ENCODE results near the gene WWOX. TPM values are rescaled to one million over a fixed set of nuclear protein-coding genes. Genes with fewer than 3 reads are reported as not detected.

WWOX gene
- total RNA-seq, 1 donor from 2014 or later: 19.0 TPM

GRCh38 chr16:78140818-78141466, 41.5 kb downstream of the WWOX start:
- intact Hi-C loops (cut with micrococcal nuclease): no loop called here

DNA sequence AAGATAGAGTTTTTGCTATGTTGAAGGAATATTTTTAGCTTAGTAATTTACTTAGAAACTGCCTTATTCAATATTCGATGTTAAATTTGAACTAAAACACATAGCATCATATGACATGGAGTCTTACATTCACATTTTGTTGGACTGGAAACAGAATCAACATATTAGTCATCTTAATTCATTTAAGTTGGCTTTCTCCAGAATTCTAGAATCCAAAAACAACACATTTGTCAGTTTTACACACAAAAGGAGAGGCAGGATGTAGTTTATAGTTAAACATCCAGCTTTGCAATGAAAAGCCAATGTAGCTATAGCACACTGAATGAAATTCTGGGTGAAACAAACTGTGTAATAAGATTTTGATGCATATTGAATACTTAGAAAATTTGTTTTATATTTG, 43.3 kb downstream of the WWOX start:
- intact Hi-C loops (cut with micrococcal nuclease): no loop called here

GRCh38 chr16:78146807-78147206, 47.4 kb downstream of the WWOX start:
- intact Hi-C loops (cut with micrococcal nuclease): no loop called here

- intact Hi-C loops (cut with micrococcal nuclease): no loop called here
Observed at GRCh38 chr16:78147911-78148401, 48.5 kb downstream of the WWOX start.

GRCh38 chr16:78150233-78150632, 50.8 kb downstream of the WWOX start:
- intact Hi-C loops (cut with micrococcal nuclease): no loop called here

GRCh38 chr16:78154729-78155461, 55.4 kb downstream of the WWOX start:
- intact Hi-C loops (cut with micrococcal nuclease): no loop called here

GRCh38 chr16:78155791-78156345, 56.4 kb downstream of the WWOX start:
- intact Hi-C loops (cut with micrococcal nuclease): no loop called here

- intact Hi-C loops (cut with micrococcal nuclease): no loop called here
Observed at GRCh38 chr16:78161023-78161729, 61.7 kb downstream of the WWOX start.

DNA sequence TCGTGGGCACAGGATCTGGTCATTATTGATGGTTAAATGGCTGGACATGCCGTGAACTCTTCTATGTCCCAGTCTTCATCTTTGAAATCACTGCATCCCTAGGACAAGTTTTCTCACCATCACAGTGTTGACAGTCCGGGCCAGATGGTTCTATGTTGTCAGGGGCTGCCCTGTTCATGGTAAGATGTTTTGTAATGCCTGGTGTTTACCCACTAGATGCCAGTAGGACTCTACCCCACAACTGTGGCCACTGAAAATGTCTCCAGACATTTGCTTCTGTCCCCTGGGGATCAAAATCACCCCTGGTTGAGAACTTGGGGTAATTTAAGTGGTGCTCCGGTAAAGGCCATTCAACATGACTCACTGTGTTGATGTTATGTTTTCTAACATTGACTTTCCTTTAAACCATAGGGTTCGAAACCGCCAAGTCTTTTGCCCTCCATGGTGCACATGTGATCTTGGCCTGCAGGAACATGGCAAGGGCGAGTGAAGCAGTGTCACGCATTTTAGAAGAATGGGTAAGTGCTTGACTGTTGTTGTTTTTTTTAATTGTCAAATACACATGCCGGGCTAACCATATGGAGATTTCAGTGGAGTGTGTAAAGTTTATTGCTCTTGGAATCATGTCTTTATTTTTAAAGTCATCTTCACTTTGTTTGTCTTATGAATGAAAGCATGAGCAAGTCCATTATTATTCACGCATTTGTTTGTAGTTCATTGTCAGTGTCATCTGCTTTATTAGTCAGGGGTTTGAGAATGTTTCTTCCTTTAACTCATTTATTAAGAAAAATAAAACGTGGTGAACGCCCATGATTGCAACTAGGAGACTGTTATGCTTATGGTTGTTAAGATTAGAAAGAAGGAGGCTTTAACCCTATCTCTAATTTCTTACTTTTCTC, 64.6 kb downstream of the WWOX start:
- intact Hi-C loops (cut with micrococcal nuclease): no loop called here

DNA sequence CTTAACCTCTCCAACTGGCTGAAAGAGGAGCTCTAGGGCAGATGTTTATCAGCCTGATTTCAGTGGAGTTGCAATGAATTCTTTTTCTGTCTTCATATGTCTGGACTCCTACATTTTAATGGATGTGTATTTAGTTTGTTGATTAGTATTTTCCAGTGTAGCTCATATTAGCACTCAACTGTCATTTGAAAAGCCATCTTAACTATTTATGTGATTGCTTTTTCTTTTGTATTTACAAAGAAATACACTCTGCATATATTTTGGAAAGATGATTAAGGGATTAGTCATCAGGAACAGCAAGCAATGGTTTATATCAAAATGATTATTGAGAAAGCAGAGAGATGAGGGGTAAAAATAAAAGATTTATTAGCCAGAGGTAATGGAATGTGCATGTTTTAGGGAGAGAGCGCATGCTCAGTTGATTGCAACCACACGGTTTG, 71.1 kb downstream of the WWOX start:
- intact Hi-C loops (cut with micrococcal nuclease): no loop called here

GRCh38 chr16:78175287-78175686, 75.8 kb downstream of the WWOX start:
- intact Hi-C loops (cut with micrococcal nuclease): no loop called here

DNA sequence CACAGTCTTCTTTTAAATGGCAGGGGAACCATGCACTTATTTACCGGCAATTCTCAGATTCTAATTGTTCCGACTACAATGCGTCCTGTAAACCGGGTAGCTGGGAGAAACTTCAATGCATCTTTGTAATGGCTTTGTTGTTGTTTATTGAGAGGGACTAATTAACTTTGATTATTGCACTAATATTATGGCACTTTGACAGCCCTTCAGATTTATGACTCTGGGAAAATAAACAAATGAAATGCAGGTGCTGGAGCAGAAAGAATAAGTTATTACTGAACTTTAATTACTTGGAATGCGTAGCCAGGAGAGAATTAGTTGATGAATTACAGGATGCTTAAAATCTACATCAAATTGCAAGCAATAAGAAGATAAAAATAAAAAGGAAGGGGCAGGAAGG, 77.0 kb downstream of the WWOX start:
- intact Hi-C loops (cut with micrococcal nuclease): no loop called here

GRCh38 chr16:78177218-78177617, 77.8 kb downstream of the WWOX start:
- intact Hi-C loops (cut with micrococcal nuclease): no loop called here

GRCh38 chr16:78177987-78178386, 78.5 kb downstream of the WWOX start:
- intact Hi-C loops (cut with micrococcal nuclease): no loop called here

GRCh38 chr16:78179666-78180065, 80.2 kb downstream of the WWOX start:
- intact Hi-C loops (cut with micrococcal nuclease): no loop called here

- intact Hi-C loops (cut with micrococcal nuclease): no loop called here
Observed at GRCh38 chr16:78180349-78180748, 80.9 kb downstream of the WWOX start.

DNA sequence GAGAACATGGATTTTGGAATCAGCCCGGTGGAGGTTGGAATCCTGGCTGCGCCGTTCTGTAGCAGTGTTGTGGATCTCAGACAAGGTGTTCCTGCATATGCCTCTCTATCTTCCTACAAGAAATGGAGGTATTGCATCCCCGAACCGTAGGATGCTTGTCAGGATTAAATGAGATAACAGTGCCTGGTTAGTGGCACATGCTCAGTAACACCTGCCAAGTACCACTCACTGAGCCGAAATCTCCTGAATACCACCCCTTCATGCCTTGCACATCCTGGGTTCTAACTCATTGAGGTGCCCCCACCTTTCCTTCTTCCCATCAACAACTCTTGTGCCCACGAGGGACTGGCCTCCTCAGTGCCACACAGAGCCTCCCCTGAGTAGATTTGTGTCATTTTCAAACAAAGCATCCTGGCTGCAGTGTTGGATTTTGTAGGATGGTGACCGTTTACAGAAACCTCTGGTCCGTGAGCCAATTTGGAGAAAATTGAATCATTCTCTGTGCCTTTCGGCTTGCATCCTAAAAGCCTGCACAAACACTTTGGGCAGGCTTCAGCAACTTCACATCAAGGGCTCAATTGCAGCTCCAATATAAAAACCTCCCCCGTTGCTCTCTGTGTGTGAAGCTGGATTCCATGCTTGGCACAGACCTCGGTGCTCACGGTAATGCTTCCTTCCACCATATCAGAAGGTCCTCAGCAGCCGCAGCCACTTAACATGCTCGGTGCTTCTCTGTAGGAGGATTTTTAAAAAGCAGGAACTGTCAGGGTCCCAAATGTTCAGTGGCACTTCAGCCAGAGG, 84.2 kb downstream of the WWOX start:
- intact Hi-C loops (cut with micrococcal nuclease): no loop called here

GRCh38 chr16:78184238-78185183, 85.1 kb downstream of the WWOX start:
- intact Hi-C loops (cut with micrococcal nuclease): no loop called here

DNA sequence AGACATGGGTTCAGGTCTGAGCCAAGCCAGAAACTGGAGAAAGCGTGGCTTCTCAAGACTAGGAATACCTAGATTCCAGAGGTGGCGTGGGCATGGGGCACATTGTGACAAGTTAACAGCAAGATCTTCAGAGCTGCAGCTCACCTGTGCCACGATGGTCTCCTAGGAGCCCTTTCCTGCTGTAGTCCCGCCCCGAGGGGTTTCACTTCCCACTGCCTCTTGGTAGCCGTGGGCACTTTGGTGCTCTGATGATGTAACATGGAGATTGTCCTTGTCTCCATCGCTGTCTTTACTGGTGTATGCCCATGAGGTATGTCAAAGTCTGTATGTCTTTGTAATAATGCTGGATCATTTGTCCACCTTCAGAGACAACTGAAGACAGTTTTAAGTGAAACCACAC, 89.7 kb downstream of the WWOX start:
- intact Hi-C loops (cut with micrococcal nuclease): no loop called here
